ENCODE results near the gene GALNT7.
"Not testable (repeated sequence)": the region's sequence is repeated elsewhere in the genome, so short reads cannot be mapped to it uniquely, and the experiment has no call there.

The GALNT7 gene

GRCh38 chr4:173168396-173169177, at the start of gene GALNT7:
Gene GALNT7, plus strand, starts transcription at chr4:173168811. Its CDS starts 25 bp downstream, at chr4:173168836.
- DNase-seq (ENCODE audit: low spot score): peak; percentile 75

- DNase-seq (ENCODE audit: low spot score): not testable (repeated sequence)
Observed at GRCh38 chr4:173118819-173119218, 49.8 kb upstream of the GALNT7 start.

GRCh38 chr4:173119818-173120217, 48.8 kb upstream of the GALNT7 start:
- DNase-seq (ENCODE audit: low spot score): no peak

GRCh38 chr4:173121076-173121561, 47.5 kb upstream of the GALNT7 start:
- no peak for DNase-seq (ENCODE audit: low spot score)

- DNase-seq (ENCODE audit: low spot score): no peak
Observed at GRCh38 chr4:173124209-173124865, 44.3 kb upstream of the GALNT7 start.

- DNase-seq (ENCODE audit: low spot score): no peak
Observed at GRCh38 chr4:173125216-173125812, 43.3 kb upstream of the GALNT7 start.

- no peak for DNase-seq (ENCODE audit: low spot score)
Observed at GRCh38 chr4:173128199-173128890, 40.3 kb upstream of the GALNT7 start.

GRCh38 chr4:173130687-173131086, 37.9 kb upstream of the GALNT7 start:
- no peak for DNase-seq (ENCODE audit: low spot score)

- DNase-seq (ENCODE audit: low spot score): no peak
Observed at GRCh38 chr4:173134426-173134825, 34.2 kb upstream of the GALNT7 start.

GRCh38 chr4:173135241-173135847, 33.3 kb upstream of the GALNT7 start:
- no peak for DNase-seq (ENCODE audit: low spot score)

GRCh38 chr4:173138624-173139023, 30.0 kb upstream of the GALNT7 start:
- no peak for DNase-seq (ENCODE audit: low spot score)

GRCh38 chr4:173139561-173139960, 29.1 kb upstream of the GALNT7 start:
- DNase-seq (ENCODE audit: low spot score): no peak

GRCh38 chr4:173145131-173145530, 23.5 kb upstream of the GALNT7 start:
- DNase-seq (ENCODE audit: low spot score): no peak

GRCh38 chr4:173146456-173146855, 22.2 kb upstream of the GALNT7 start:
- no peak for DNase-seq (ENCODE audit: low spot score)

GRCh38 chr4:173151496-173151895, 17.1 kb upstream of the GALNT7 start:
- DNase-seq (ENCODE audit: low spot score): no peak

- no peak for DNase-seq (ENCODE audit: low spot score)
Observed at GRCh38 chr4:173152104-173152503, 16.5 kb upstream of the GALNT7 start.

GRCh38 chr4:173153445-173153844, 15.2 kb upstream of the GALNT7 start:
- no peak for DNase-seq (ENCODE audit: low spot score)

- no peak for DNase-seq (ENCODE audit: low spot score)
Observed at GRCh38 chr4:173159791-173160190, 8.8 kb upstream of the GALNT7 start.

GRCh38 chr4:173160871-173161270, 7.7 kb upstream of the GALNT7 start:
- no peak for DNase-seq (ENCODE audit: low spot score)

GRCh38 chr4:173161311-173161710, 7.3 kb upstream of the GALNT7 start:
- no peak for DNase-seq (ENCODE audit: low spot score)

- no peak for DNase-seq (ENCODE audit: low spot score)
Observed at GRCh38 chr4:173165706-173166105, 2.9 kb upstream of the GALNT7 start.

- DNase-seq (ENCODE audit: low spot score): no peak
Observed at GRCh38 chr4:173166491-173166890, 2.1 kb upstream of the GALNT7 start.

Measured in HuH-7.5 (cell line).